Measurements from ENCODE around the gene TENM4.

DNA sequence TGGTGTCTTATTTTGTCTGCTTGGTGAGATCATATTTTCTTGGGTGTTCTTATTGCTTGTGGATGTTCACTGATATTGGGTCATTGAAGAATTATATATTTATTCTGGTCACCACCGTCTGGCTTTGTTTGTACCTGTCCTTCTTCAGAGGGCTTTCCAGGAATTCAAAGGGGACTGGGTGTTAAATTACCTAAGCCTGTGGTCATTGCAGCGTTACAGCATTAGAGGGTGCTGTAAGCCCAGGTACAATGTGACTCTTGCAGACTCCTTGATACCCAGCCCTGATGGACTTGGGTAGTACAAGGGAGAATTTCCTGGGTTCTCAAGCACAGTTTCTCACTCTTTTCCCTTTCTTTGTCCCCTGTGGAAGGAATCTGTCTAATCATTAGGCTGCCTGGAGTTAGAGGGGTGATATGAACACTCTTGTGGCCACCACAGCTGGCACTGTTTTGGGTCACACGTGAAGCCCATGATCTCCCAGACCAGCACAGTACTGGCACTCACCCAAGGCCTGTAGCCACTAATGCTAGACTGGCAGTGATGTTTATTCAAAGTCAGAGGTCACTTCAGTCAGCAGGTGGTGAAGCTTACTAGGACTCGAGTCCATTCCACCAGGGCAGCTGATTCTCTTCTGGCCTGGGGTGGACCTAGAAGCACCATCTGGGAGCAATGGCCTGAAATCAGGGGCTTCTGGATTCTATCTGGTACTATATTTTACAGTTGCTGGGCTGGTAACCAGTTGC lies 810.1 kb downstream of the TENM4 start:
- TF ChIP-seq POLR2AphosphoS5 (IDR thresholded peaks at IDR 0.05; ENCODE audit: borderline replicate concordance, low read depth, low read length), result no peak
- TF ChIP-seq EZH2 (IDR thresholded peaks at IDR 0.05), result no peak
